ENCODE results near the gene DPH1. TPM values are rescaled to one million over a fixed set of nuclear protein-coding genes. Genes with fewer than 3 reads are reported as not detected.

DPH1 gene
- total RNA-seq, 1 experiment from 2014 or later = 21.0 TPM

- Histone ChIP-seq H3K4me1 (replicated peaks) (peaks cover 82% of the 10 kb centered on the region), H3K9me3 (replicated peaks) (no peaks in the 10 kb centered on the region), H3K36me3 (peaks cover 14% of the 10 kb centered on the region), H3K4me3 (no peak overlapping the region), H3K27ac (peak overlapping the region; percentile 80), H3K27me3 (replicated peaks) (no peaks in the 10 kb centered on the region)
- DNase-seq (ENCODE audit: low read depth in 1 of 2, low spot score in 2 of 2) = peak; percentile 68 to 69
Observed at GRCh38 chr17:2084766-2085647, 55.1 kb downstream of the DPH1 start.

DNA sequence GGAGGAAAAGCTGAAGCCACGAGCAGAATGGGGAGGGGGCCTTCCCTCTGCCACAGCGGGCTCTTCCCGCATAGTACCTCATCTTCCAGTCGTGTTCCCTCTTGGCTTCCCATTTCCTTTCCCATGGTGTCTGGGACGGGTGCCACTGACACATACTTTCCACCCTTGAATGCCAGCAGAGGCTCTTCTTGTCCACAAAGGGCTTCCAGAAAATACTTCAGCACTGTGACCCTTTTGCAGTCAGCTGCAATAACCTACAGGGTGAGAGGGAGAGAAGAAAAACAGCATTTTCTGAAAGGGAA is 55.6 kb downstream of the DPH1 start:
- no peak for DNase-seq (ENCODE audit: low read depth in 1 of 2, low spot score in 2 of 2)
- Histone ChIP-seq H3K27ac (peak overlapping the region; percentile 80), H3K36me3 (peaks cover 14% of the 10 kb centered on the region)

GRCh38 chr17:2086306-2086705 is 56.4 kb downstream of the DPH1 start:
- Histone ChIP-seq H3K9me3 (replicated peaks) (no peaks in the 10 kb centered on the region), H3K36me3 (peaks cover 7% of the 10 kb centered on the region), H3K4me1 (replicated peaks) (peaks cover 88% of the 10 kb centered on the region), H3K27ac (no peak overlapping the region), H3K27me3 (replicated peaks) (no peaks in the 10 kb centered on the region), H3K4me3 (no peak overlapping the region)
- DNase-seq (ENCODE audit: low read depth in 1 of 2, low spot score in 2 of 2) = no peak

More for the DNA sequence above, 55.6 kb downstream of the DPH1 start:
- Histone ChIP-seq H3K9me3 (replicated peaks) (no peaks in the 10 kb centered on the region), H3K27me3 (replicated peaks) (no peaks in the 10 kb centered on the region), H3K4me1 (replicated peaks) (peaks cover 88% of the 10 kb centered on the region), H3K4me3 (no peak overlapping the region)

DNA sequence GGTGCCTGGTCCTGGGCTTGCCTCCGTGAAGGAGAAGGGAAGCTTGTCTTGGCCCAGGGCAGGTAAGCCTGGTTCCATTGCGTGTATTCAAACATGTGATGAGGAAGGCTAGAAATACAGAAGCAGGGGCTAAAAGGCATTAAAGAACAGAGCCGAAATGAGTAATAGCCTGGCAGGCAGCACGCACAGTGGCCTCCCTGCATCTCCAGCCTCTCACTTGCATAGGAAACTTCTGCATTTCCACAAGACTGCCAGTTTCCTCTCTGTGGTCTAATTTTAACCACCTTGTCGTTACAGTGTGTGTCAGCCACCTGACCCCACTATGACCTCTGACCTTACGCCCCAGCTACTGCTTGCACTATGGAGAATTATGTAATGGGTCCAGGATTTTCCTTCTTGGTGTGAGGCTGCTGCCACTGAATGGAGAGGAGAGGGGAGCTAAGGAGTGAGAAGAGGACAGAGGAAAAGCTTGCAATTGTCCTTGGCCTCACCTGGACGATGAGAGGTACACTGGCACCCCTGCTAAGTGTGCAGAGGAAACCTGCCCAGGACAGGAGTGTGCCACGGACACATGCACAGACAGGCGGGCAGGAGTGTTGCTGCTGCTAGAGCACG is 57.8 kb downstream of the DPH1 start:
- Histone ChIP-seq H3K36me3 (peaks cover 12% of the 10 kb centered on the region), H3K4me1 (replicated peaks) (peaks cover 77% of the 10 kb centered on the region), H3K9me3 (replicated peaks) (no peaks in the 10 kb centered on the region), H3K4me3 (no peak overlapping the region), H3K27ac (no peak overlapping the region), H3K27me3 (replicated peaks) (no peaks in the 10 kb centered on the region)
- DNase-seq (ENCODE audit: low read depth in 1 of 2, low spot score in 2 of 2) = no peak

- Histone ChIP-seq H3K9me3 (replicated peaks) (no peaks in the 10 kb centered on the region), H3K36me3 (0 out of 2 replicates have a peak, but pooled peaks cover 12% of the 10 kb centered on the region), H3K27ac (peak overlapping the region; percentile 83), H3K4me3 (peak overlapping the region; percentile 25), H3K27me3 (replicated peaks) (no peaks in the 10 kb centered on the region), H3K4me1 (replicated peaks) (peaks cover 64% of the 10 kb centered on the region)
- peak in 1 of 2 experiments; percentile 66 for DNase-seq (ENCODE audit: low read depth in 1 of 2, low spot score in 2 of 2)
Observed at GRCh38 chr17:2089021-2089422, 59.1 kb downstream of the DPH1 start.

- Histone ChIP-seq H3K4me3 (no peak overlapping the region), H3K36me3 (0 out of 2 replicates have a peak, but pooled peaks cover 14% of the 10 kb centered on the region), H3K27me3 (replicated peaks) (no peaks in the 10 kb centered on the region), H3K27ac (peak overlapping the region; percentile 83), H3K4me1 (replicated peaks) (peaks cover 52% of the 10 kb centered on the region), H3K9me3 (replicated peaks) (no peaks in the 10 kb centered on the region)
- DNase-seq (ENCODE audit: low read depth in 1 of 2, low spot score in 2 of 2) = no peak
Observed at GRCh38 chr17:2090210-2090641, 60.3 kb downstream of the DPH1 start.

- Histone ChIP-seq H3K4me1 (replicated peaks) (peaks cover 44% of the 10 kb centered on the region), H3K36me3 (0 out of 2 replicates have a peak, but pooled peaks cover 8% of the 10 kb centered on the region), H3K27ac (peak overlapping the region; percentile 83), H3K4me3 (no peak overlapping the region), H3K27me3 (replicated peaks) (no peaks in the 10 kb centered on the region), H3K9me3 (replicated peaks) (no peaks in the 10 kb centered on the region)
- peak; percentile 77 to 90 for DNase-seq (ENCODE audit: low read depth in 1 of 2, low spot score in 2 of 2)
Observed at GRCh38 chr17:2090804-2091534, 61.0 kb downstream of the DPH1 start.

DNA sequence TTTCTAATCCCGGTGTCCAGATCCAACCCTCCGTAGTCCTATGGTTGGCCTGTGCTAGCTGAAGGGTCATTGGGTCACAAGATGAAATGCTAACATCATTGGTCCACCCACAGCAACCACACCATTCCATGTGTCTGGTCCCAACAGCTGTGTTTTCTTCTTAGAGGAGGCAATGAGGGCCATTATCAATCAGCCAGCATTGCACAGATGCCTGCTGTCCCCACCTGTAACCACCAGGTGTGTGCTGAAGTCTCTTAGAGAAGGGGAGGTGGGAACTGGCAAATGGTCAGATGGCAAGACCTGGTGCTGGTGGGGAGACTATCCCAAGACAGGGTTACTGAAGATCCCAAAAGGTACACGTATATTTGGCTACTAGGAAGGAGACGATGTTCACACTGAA is 62.3 kb downstream of the DPH1 start:
- Histone ChIP-seq H3K4me3 (no peak overlapping the region), H3K27ac (no peak overlapping the region), H3K27me3 (replicated peaks) (no peaks in the 10 kb centered on the region), H3K36me3 (0 out of 2 replicates have a peak, but pooled peaks cover 8% of the 10 kb centered on the region), H3K4me1 (replicated peaks) (peaks cover 45% of the 10 kb centered on the region), H3K9me3 (replicated peaks) (no peaks in the 10 kb centered on the region)
- DNase-seq (ENCODE audit: low read depth in 1 of 2, low spot score in 2 of 2) = no peak

DNA sequence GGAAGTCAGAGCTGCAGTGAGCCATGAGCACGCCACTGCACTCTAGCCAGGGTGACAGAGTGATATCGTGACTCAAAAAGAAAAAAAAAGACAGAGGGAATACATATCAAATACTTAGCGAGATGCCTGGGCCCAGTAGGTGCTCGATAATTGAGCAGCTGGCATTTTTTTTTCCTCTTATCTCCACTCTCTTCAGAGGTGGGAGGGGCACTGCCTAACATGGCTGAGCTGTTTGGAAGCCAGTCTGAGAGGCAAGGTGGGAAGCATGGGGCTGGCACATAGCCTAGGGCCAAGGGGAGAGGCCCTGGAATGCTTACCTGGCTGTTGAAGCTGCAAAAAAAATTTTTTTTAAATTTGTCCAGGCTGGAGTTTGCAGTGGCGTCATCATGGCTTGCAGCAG is 63.4 kb downstream of the DPH1 start:
- H3K36me3 ChIP-seq = 0 out of 2 replicates have a peak, but pooled peaks cover 8% of the 10 kb centered on the region
- H3K27me3 ChIP-seq (replicated peaks) = no peaks in the 10 kb centered on the region
- H3K27ac ChIP-seq = no peak overlapping the region
- DNase-seq (ENCODE audit: low read depth in 1 of 2, low spot score in 2 of 2) = no peak
- peaks cover 41% of the 10 kb centered on the region for H3K4me1 ChIP-seq (replicated peaks)
- no peaks in the 10 kb centered on the region for H3K9me3 ChIP-seq (replicated peaks)
- no peak overlapping the region for H3K4me3 ChIP-seq

Other genes with a start within 250 kb of the DPH1 start
- gene SMYD4, start 200.3 kb upstream of the DPH1 start, total RNA-seq (2014; rRNA removed; shearing (Covaris generic)) = 6.3 and 8.3 TPM in 2 replicates
- 24.2 and 34.3 TPM in 2 replicates for gene RPA1, start 200.1 kb upstream of the DPH1 start, total RNA-seq (2014; rRNA removed; shearing (Covaris generic))
- not detected in 2 replicates for gene RTN4RL1, start 4.8 kb upstream of the DPH1 start, total RNA-seq (2014; rRNA removed; shearing (Covaris generic))
- 66.0 and 79.9 TPM in 2 replicates for gene OVCA2, start 11.9 kb downstream of the DPH1 start, total RNA-seq (2014; rRNA removed; shearing (Covaris generic))
- gene HIC1, start 24.9 kb downstream of the DPH1 start, total RNA-seq (2014; rRNA removed; shearing (Covaris generic)) = 28.8 and 31.3 TPM in 2 replicates